ENCODE data around the gene CDC42EP1.
A peak's percentile ranks its signal among the peaks of the same experiment; 100 is the strongest.
"Not testable (repeated sequence)": the region's sequence is repeated elsewhere in the genome, so short reads cannot be mapped to it uniquely, and the experiment has no call there.

CDC42EP1 gene

DNA sequence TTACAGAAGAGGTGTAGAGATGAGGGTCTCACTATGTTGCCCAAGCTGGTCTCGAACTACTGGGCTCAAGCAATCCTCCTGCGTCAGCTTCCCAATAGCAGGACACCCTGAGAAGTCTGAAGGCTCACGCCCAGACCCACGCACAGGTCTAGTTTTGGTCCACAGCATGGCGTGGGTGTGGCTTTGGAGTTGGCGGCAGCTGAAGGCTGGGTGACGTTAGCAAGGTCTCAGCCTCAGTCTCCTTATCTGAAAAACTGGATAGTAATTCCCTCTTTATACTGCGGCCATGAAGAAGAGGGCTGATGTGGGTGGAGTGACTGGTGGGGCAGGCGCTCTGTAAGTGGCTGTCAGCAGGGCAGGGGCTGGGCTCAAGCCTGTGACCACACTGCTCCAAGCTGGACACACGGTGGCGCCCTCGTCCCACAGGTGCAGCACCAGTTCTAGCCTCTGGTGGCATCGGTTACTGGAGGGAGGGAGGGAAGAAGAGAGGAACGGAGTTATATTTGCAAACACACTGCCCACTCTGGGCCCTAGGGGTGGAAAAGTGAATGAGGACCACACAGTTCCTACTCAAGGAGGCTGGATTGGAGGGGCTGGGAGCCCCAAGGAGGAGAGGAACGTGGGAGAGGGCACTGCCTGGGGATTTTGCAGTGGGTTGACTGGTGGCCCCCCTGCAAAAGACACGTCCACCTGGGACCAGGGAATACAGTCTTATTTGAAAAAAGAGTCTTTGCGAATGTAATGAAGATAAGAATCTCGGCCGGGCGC lies 21.5 kb upstream of the CDC42EP1 start:
- TF ChIP-seq CTCF (conservative IDR thresholded peaks at IDR 0.05; ENCODE audit: low read depth, low read length) = peak; percentile 98
- DNase-seq (ENCODE audit: low read depth) = peak; percentile 97
- peak overlapping the region; percentile 24 for H3K4me3 ChIP-seq (ENCODE audit: low read depth, low read length)

- H3K4me3 ChIP-seq (ENCODE audit: low read depth, low read length); DNase-seq (ENCODE audit: low read depth): not testable (repeated sequence)
Measured at GRCh38 chr22:37539790-37540189, 20.5 kb upstream of the CDC42EP1 start.

DNA sequence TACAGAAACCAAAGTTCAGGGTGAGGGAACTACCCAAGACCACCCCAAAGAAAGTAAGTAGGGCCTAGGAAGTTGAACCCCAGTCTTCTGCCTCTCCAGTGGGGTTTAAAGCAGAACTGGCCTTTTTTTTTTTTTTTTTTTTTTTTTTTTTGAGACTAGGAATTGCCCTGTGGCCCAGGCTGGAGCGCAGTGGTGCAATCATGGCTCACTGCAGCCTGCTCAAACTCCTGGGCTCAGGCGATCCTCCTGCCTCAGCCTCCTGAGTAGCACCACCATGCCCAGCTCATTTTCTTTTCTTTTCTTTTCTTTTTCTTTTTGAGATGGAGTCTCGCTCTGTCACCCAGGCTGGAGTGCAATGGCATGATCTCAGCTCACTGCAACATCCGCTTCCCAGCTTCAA lies 17.9 kb upstream of the CDC42EP1 start:
- H3K4me3 ChIP-seq (ENCODE audit: low read depth, low read length); DNase-seq (ENCODE audit: low read depth): not testable (repeated sequence)

DNA sequence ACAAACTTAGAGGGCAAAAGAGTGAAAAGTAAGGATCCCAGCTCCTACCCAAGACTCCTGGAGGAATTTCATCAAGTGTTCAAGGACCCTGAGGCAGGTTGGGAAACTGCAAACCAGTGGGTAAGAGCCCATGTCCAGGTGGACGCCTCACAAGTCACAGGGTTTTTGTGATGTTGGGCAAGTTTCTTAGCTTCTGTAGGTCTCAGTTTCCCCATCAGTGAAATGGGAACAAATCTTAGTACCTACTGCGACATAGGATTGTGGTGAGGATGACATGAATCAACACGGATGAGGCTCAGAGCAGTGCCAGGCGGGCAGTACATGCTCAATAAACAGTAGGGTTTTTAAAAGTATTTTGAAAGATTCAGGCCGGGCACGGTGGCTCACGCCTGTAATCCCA lies 17.3 kb upstream of the CDC42EP1 start:
- no peak for TF ChIP-seq CTCF (conservative IDR thresholded peaks at IDR 0.05; ENCODE audit: low read depth, low read length)
- no peak for DNase-seq (ENCODE audit: low read depth)
- no peak overlapping the region for H3K4me3 ChIP-seq (ENCODE audit: low read depth, low read length)

DNA sequence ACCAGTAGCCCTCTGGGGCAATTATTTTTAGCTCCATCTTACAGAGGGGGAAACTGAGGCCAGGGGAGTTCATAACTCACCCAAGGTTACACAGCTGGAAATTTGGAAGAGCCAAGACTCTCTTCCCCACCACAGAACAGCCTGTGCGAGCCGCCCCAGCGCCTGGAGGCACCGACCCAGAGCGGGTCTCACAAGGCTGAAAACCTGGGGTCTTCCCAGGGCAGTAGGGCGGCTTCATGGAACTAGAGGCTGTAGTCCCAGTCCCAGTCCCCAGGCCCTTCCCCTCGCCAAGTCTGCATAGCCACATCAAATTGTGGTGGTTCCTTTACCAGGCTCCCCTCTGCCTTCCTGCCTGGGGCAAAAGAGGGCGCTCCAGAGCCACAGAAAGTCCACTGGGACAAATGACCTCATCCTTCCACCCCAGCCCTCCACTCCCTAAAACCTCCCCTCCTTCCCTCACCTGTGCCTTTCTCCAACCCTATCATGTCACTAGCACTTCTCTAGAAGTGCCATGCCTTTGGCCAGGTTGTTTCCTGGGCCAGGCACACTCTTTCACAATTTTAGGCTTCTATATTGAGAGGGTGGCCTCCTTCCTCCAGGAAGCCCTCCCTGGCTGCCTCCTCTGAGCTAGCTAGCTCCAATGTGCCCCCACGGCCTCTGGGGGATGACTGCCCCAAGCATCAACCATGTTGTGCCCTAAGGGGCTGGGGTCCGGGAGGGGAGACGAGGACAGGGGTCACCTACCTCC lies 15.2 kb upstream of the CDC42EP1 start:
- peak overlapping the region; percentile 45 for H3K4me3 ChIP-seq (ENCODE audit: low read depth, low read length)
- peak; percentile 74 for DNase-seq (ENCODE audit: low read depth)
- TF ChIP-seq CTCF (conservative IDR thresholded peaks at IDR 0.05; ENCODE audit: low read depth, low read length) = peak; percentile 91

DNA sequence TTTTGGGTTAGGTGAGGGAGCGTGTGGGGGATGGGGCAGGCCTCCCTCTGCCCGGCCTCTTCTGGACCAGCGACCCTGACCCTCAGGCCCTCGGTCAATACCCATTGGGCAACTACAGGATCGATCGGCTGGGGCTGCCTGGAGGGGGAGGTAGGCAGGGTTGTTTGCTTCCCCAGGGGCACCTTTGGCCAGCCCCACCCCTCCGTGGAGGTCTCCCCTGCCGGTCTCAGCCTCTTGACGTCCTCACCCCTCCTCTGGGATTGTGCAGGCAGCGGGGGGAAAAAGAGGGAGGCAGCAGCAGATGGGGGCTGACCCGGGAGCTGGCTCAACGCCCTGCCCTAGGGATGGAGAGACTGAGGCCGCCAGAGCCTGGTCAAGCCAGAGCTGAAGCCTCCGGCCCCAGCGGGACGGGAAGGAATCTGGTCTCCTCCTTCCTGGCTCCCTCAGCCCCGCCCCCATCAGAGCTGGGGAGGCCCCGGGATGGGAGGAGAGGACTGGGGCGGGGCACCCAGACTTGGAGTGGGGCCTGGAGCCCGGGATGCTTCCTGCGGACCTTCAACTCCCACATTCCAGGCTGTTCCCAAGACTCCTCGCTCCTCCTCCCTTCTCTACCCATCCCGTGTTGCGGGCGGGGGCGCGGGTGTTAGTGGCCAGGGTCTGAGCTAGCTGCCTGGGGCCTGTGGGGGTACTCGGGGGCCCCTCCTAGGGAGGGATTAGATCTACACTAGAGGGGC lies 14.4 kb upstream of the CDC42EP1 start:
- peak; percentile 97 for DNase-seq (ENCODE audit: low read depth)
- peak overlapping the region; percentile 45 for H3K4me3 ChIP-seq (ENCODE audit: low read depth, low read length)
- no peak for TF ChIP-seq CTCF (conservative IDR thresholded peaks at IDR 0.05; ENCODE audit: low read depth, low read length)

- peak; percentile 45 for TF ChIP-seq CTCF (conservative IDR thresholded peaks at IDR 0.05; ENCODE audit: low read depth, low read length)
- peak; percentile 92 for DNase-seq (ENCODE audit: low read depth)
- no peak overlapping the region for H3K4me3 ChIP-seq (ENCODE audit: low read depth, low read length)
Measured at GRCh38 chr22:37546437-37547250, 13.6 kb upstream of the CDC42EP1 start.
